Retinal pigment epithelial cell (primary cell): ENCODE data around the gene TUB.
A peak's percentile ranks its signal among the peaks of the same experiment; 100 is the strongest.

Experiments
- DNase-seq: peaks from one replicate; pipeline ENCODE4 v3.0.0-alpha.2; 2010; ENCODE audit warnings: low read depth
- H3K4me3 ChIP-seq: 2 replicates; pipeline ENCODE4 v1.5.1; 2011; ENCODE audit warnings: mild to moderate bottlenecking, low read length, control low read depth, moderate library complexity
- TF ChIP-seq, protein P1 (sequence below): conservative IDR thresholded peaks from 2 replicates; pipeline ENCODE4 v1.5.1; 2011; ENCODE audit warnings: low read depth, low read length, control low read depth, inconsistent platforms

TUB gene

GRCh38 chr11:8067929-8068575 is 13.0 kb upstream of the TUB start:
- DNase-seq: no peak
- H3K4me3 ChIP-seq: no peak overlapping the region
- TF ChIP-seq, protein P1, sequence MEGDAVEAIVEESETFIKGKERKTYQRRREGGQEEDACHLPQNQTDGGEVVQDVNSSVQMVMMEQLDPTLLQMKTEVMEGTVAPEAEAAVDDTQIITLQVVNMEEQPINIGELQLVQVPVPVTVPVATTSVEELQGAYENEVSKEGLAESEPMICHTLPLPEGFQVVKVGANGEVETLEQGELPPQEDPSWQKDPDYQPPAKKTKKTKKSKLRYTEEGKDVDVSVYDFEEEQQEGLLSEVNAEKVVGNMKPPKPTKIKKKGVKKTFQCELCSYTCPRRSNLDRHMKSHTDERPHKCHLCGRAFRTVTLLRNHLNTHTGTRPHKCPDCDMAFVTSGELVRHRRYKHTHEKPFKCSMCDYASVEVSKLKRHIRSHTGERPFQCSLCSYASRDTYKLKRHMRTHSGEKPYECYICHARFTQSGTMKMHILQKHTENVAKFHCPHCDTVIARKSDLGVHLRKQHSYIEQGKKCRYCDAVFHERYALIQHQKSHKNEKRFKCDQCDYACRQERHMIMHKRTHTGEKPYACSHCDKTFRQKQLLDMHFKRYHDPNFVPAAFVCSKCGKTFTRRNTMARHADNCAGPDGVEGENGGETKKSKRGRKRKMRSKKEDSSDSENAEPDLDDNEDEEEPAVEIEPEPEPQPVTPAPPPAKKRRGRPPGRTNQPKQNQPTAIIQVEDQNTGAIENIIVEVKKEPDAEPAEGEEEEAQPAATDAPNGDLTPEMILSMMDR: no peak

- DNase-seq: peak; percentile 68
Observed at GRCh38 chr11:8068605-8069221, 12.3 kb upstream of the TUB start.

DNA sequence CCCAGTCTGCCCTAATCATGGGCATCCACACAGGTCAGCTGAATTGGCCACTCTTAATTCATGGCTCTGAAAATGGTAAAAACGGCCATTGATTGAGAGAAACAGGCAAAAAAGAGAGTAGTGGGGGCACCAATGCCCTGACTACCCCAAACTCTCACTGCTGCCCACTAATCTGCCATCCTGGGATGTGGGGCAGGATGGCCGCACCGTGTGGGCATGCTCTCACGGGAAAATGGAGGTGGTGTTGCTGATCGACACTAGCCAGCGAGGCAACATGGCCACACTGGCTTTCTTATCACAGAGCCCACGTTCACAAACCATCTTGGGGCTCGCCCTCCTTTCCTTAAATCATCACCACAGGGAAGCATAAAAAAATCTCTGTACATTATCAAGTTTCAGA is 11.2 kb upstream of the TUB start:
- H3K4me3 ChIP-seq: no peak overlapping the region
- TF ChIP-seq, protein P1: no peak
- DNase-seq: no peak

More at GRCh38 chr11:8068605-8069221, 12.3 kb upstream of the TUB start:
- TF ChIP-seq, protein P1: no peak
- H3K4me3 ChIP-seq: no peak overlapping the region

DNA sequence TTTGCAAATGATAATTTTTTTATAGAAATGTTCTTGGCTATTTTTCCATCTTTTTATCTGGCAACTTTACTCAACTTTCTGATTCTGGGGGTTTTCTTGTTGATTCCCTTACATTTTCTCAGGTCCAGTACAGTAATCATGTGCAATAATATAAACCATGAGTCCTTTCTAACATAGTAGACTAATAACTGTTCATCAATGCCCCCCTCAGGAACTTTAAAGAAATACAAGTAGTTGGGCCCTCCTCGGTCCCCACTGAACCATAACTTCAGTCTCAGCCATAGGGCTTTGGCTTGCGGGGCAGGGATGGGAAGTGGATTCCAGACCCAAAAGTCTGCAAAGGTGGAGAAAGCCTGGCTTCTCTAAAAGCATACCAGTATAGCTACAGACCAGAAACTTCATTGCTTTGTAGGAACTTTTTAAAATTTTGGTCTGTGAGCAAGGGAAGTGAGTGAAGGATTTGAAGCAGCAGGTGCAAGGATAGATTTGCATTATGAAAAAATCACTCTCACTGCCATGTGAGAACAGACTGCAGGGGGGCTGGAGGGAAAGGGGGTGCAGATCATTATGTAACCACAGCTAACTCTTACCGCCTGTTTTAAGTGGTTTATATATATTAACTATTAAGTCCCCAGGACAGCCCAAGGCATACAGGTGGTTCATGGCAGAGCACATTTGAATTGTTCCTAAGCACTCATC is 10.4 kb upstream of the TUB start:
- DNase-seq: no peak
- TF ChIP-seq, protein P1: peak; percentile 48
- no peak overlapping the region for H3K4me3 ChIP-seq

- TF ChIP-seq, protein P1: no peak
- no peak overlapping the region for H3K4me3 ChIP-seq
- no peak for DNase-seq
Observed at GRCh38 chr11:8071616-8072581, 9.1 kb upstream of the TUB start.

- H3K4me3 ChIP-seq: no peak overlapping the region
- DNase-seq: no peak
- TF ChIP-seq, protein P1: no peak
Observed at GRCh38 chr11:8075119-8075726, 5.8 kb upstream of the TUB start.
